ENCODE data around the gene VPS13C. TPM values are rescaled to one million over a fixed set of nuclear protein-coding genes. Genes with fewer than 3 reads are reported as not detected.

VPS13C gene
- total RNA-seq, 1 experiment from 2014 or later: 40.0 TPM

DNA sequence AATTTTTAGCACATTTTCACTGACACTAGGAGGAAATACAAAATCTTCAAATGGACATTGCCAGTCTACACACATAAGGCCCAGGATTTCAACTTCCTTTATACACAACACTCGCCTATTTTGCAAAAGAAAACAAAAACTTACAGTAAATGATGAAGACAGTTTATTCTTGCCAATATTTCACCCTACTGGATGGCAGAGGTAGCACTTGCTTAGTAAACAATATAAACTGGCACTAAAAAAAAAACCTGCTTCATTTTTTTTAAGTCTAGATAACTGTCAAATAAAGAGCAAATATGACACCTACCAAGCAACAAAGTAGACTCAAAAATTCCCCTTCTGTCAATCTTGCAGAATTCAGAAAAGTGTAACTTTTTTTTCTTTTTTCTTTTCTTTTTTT lies 204.0 kb downstream of the VPS13C start:
- Histone ChIP-seq H4K20me1 (ENCODE audit: insufficient read depth) (no peaks in the 10 kb centered on the region), H3K9me2 (ENCODE audit: insufficient read depth) (no peaks in the 10 kb centered on the region), H2AFZ (no peak overlapping the region), H3K27me3 (ENCODE audit: insufficient read depth, low read depth) (no peaks in the 10 kb centered on the region), H3F3A (ENCODE audit: insufficient read depth, low read depth) (no peaks in the 10 kb centered on the region), H3K36me3 (ENCODE audit: low read depth) (no peaks in the 10 kb centered on the region), H3K9me3 (ENCODE audit: insufficient read depth, low read depth) (no peaks in the 10 kb centered on the region), H3K79me2 (ENCODE audit: low read depth) (no peaks in the 10 kb centered on the region), H3K4me1 (replicated peaks; ENCODE audit: insufficient read depth) (no peaks in the 10 kb centered on the region), H3K4me3 (no peak overlapping the region), H3K27ac (no peak overlapping the region), H3K4me2 (no peak overlapping the region)
- intact Hi-C loops (cut with micrococcal nuclease; ENCODE audit: unreplicated experiment): no loop called here
- no peak for DNase-seq
- TF ChIP-seq, protein P1, sequence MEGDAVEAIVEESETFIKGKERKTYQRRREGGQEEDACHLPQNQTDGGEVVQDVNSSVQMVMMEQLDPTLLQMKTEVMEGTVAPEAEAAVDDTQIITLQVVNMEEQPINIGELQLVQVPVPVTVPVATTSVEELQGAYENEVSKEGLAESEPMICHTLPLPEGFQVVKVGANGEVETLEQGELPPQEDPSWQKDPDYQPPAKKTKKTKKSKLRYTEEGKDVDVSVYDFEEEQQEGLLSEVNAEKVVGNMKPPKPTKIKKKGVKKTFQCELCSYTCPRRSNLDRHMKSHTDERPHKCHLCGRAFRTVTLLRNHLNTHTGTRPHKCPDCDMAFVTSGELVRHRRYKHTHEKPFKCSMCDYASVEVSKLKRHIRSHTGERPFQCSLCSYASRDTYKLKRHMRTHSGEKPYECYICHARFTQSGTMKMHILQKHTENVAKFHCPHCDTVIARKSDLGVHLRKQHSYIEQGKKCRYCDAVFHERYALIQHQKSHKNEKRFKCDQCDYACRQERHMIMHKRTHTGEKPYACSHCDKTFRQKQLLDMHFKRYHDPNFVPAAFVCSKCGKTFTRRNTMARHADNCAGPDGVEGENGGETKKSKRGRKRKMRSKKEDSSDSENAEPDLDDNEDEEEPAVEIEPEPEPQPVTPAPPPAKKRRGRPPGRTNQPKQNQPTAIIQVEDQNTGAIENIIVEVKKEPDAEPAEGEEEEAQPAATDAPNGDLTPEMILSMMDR (conservative IDR thresholded peaks at IDR 0.05): no peak
- no peak for TF ChIP-seq EZH2 (IDR thresholded peaks at IDR 0.05; ENCODE audit: low read depth)
- POLR2A ChIA-PET (ENCODE audit: unreplicated experiment): no interaction called here
- CTCF ChIA-PET: no interaction called here
- BruUV-seq (replicated peaks): no TSS peak

DNA sequence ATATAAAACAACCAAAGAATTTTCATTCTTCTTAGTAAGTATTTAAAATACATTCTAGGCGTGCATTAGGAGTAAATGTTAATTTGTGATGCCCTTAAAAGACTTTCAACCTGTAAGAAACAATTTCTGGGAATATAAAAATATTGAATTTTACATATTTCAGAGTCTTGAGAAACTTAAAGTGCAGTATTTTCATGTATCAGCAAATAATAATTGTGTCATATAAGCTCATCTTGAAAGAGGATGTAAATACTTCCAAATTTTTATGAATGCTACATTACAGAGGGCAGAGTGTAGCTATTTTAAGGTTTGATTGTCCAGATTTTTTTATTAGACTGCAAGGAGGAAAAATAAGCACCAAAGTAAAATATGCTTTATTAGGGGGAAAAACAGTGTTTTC lies 207.1 kb downstream of the VPS13C start:
- H3K79me2 ChIP-seq (ENCODE audit: low read depth): no peaks in the 10 kb centered on the region
- H3K4me3 ChIP-seq: no peak overlapping the region
- no peak for DNase-seq
- H4K20me1 ChIP-seq (ENCODE audit: insufficient read depth): no peaks in the 10 kb centered on the region
- H3K9me3 ChIP-seq (ENCODE audit: insufficient read depth, low read depth): no peaks in the 10 kb centered on the region
- no peaks in the 10 kb centered on the region for H3K27me3 ChIP-seq (ENCODE audit: insufficient read depth, low read depth)
- BruUV-seq (replicated peaks): no TSS peak
- H3K36me3 ChIP-seq (ENCODE audit: low read depth): no peaks in the 10 kb centered on the region
- H3K27ac ChIP-seq: no peak overlapping the region
- H3K4me2 ChIP-seq: no peak overlapping the region
- ChIA-PET POLR2A (ENCODE audit: unreplicated experiment) (no interaction called here), CTCF (no interaction called here)
- H3K9me2 ChIP-seq (ENCODE audit: insufficient read depth): no peaks in the 10 kb centered on the region
- intact Hi-C loops (cut with micrococcal nuclease; ENCODE audit: unreplicated experiment): no loop called here
- H2AFZ ChIP-seq: no peak overlapping the region
- no peaks in the 10 kb centered on the region for H3F3A ChIP-seq (ENCODE audit: insufficient read depth, low read depth)
- no peaks in the 10 kb centered on the region for H3K4me1 ChIP-seq (replicated peaks; ENCODE audit: insufficient read depth)
- TF ChIP-seq, protein P1 (conservative IDR thresholded peaks at IDR 0.05): no peak
- no peak for TF ChIP-seq EZH2 (IDR thresholded peaks at IDR 0.05; ENCODE audit: low read depth)

DNA sequence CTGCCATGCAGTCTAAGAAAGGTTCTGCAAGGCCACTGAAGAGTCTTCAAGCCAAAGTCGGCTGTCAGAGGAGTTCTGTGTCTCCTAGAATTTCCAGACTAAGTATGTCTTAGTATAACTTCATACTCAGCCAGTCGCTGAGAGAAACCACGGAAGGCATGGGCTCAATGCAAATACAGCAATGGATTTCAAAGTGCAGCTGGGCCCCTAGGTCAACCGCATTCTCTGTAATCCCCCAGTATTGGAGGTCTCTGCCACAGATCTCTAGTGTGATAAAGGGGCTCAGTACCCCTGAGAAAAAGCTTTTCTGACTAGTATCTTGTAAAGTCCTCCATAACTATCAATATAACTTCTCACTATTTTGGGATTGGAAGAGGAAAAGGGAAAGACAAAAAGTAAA lies 208.3 kb downstream of the VPS13C start:
- TF ChIP-seq EZH2 (IDR thresholded peaks at IDR 0.05; ENCODE audit: low read depth): no peak
- TF ChIP-seq, protein P1 (conservative IDR thresholded peaks at IDR 0.05): no peak
- no peaks in the 10 kb centered on the region for H3K4me1 ChIP-seq (replicated peaks; ENCODE audit: insufficient read depth)
- H2AFZ ChIP-seq: no peak overlapping the region
- H3K9me3 ChIP-seq (ENCODE audit: insufficient read depth, low read depth): no peaks in the 10 kb centered on the region
- H3K27ac ChIP-seq: no peak overlapping the region
- ChIA-PET POLR2A (ENCODE audit: unreplicated experiment) (no interaction called here), CTCF (no interaction called here)
- no peaks in the 10 kb centered on the region for H3K36me3 ChIP-seq (ENCODE audit: low read depth)
- DNase-seq: no peak
- no peak overlapping the region for H3K4me2 ChIP-seq
- no peak overlapping the region for H3K4me3 ChIP-seq
- H3K27me3 ChIP-seq (ENCODE audit: insufficient read depth, low read depth): no peaks in the 10 kb centered on the region
- no TSS peak for BruUV-seq (replicated peaks)
- no peaks in the 10 kb centered on the region for H3K79me2 ChIP-seq (ENCODE audit: low read depth)
- no peaks in the 10 kb centered on the region for H3K9me2 ChIP-seq (ENCODE audit: insufficient read depth)
- H3F3A ChIP-seq (ENCODE audit: insufficient read depth, low read depth): no peaks in the 10 kb centered on the region
- intact Hi-C loops (cut with micrococcal nuclease; ENCODE audit: unreplicated experiment): no loop called here
- no peaks in the 10 kb centered on the region for H4K20me1 ChIP-seq (ENCODE audit: insufficient read depth)
